Esophagus muscularis mucosa (tissue), 4 donors: ENCODE measurements around the gene AMOTL1. TPM values are rescaled to one million over a fixed set of nuclear protein-coding genes. Genes with fewer than 3 reads are reported as not detected.
A peak's percentile ranks its signal among the peaks of the same experiment; 100 is the strongest.

Experiments used
- DNase-seq: peaks from one replicate; pipeline ENCODE4 v3.0.0-alpha.2; 2017; ENCODE audit errors: extremely low spot score
- H3K27ac ChIP-seq, 4 donors: fragments of 200-600 bp; sonication (generic); replicated peaks in 1 of 4; 1 replicate in 3 of 4; 2 replicates in 1 of 4; pipeline ENCODE4 v1.5.1; 2016 to 2019; ENCODE audit warnings: mild to moderate bottlenecking in 1 of 4
- H3K27me3 ChIP-seq, 4 donors: fragments of 200-600 bp; sonication (generic); one replicate each; pipeline versions ENCODE4 v1.5.1 to v1.6.0; 2016 to 2019
- H3K36me3 ChIP-seq, 4 donors: fragments of 200-600 bp; sonication (generic); one replicate each; pipeline ENCODE4 v1.5.1; 2016 to 2019
- H3K4me1 ChIP-seq, 4 donors: fragments of 200-600 bp; sonication (generic); one replicate each; pipeline ENCODE4 v1.5.1; 2016 to 2019
- H3K4me3 ChIP-seq, 4 donors: fragments of 200-600 bp; sonication (generic); 1 replicate in 2 of 4; 2 replicates in 2 of 4; pipeline ENCODE4 v1.5.1; 2016 to 2019; ENCODE audit warnings: mild to moderate bottlenecking in 4 of 4, moderate library complexity in 1 of 4
- H3K9me3 ChIP-seq, 4 donors: fragments of 200-600 bp; sonication (generic); 1 replicate in 3 of 4; 2 replicates in 1 of 4; pipeline ENCODE4 v1.5.1; 2016 to 2019
- CTCF ChIP-seq, 3 experiments: fragments of 200-600 bp in 2 of 3; fragments of 450-650 bp in 1 of 3; sonication (generic) in 2 of 3; IDR thresholded peaks; one replicate each; pipeline ENCODE4 v1.5.1; 2017 to 2019; ENCODE audit warnings: antibody characterized with exemption in 3 of 3, mild to moderate bottlenecking in 2 of 3, moderate library complexity in 1 of 3
- EP300 ChIP-seq: sonication (generic); formaldehyde crosslinking; IDR thresholded peaks from one replicate; pipeline ENCODE4 v1.6.1; 2017; ENCODE audit warnings: antibody characterized with exemption
- POLR2A ChIP-seq: fragments of 450-650 bp; IDR thresholded peaks from one replicate; pipeline ENCODE4 v1.6.1; 2017; ENCODE audit warnings: antibody characterized with exemption, moderate library complexity, mild to moderate bottlenecking, low read depth
- POLR2AphosphoS5 ChIP-seq, 2 donors: sonication (generic); formaldehyde crosslinking; IDR thresholded peaks; one replicate each; pipeline ENCODE4 v1.6.1; 2017; ENCODE audit warnings: antibody characterized with exemption in 2 of 2
- WGBS: methylation state at CpG from one replicate; pipeline ENCODE4 v1.1.5; 2018; 5-methylcytosine and 5-hydroxymethylcytosine counted together
- intact Hi-C: fragments of 100-400 bp; cut with DNase I; formaldehyde crosslinking; loops from one replicate; pipeline ENCODE4 v1.15.1; 2023
- total RNA-seq, 4 donors: library from RNA; depleted of rRNA; stranded (reverse); fragments of >200 nt; gene quantifications; one replicate each; pipeline versions ENCODE4 v1.1.0 to v1.2.1, GENCODE V29; 2016

Gene AMOTL1
- total RNA-seq, 4 donors from 2014 or later, result 172 to 259 (median 182) TPM

- H3K4me1 ChIP-seq, result peaks cover 0 to 30% (median 23%) of the 10 kb centered on the region in 4 donors
- intact Hi-C loops, result loop anchor here (10.0 kb wide), 1 partner anchor 80 kb away; no protein-coding TSS in a partner anchor
- WGBS, result 67% methylated on average over 6 of the region's 6 CpGs
- peak; percentile 79 for DNase-seq
- H3K4me3 ChIP-seq, result no peak overlapping the region
- no peaks in the 10 kb centered on the region for H3K9me3 ChIP-seq
- TF ChIP-seq POLR2AphosphoS5 (IDR thresholded peaks at IDR 0.05), result no peak
- TF ChIP-seq CTCF (IDR thresholded peaks at IDR 0.05), result no peak
- no peak for TF ChIP-seq POLR2A
- TF ChIP-seq EP300, result no peak
- peak overlapping the region in 1 of 4 donors; percentile 26 for H3K27ac ChIP-seq
- peaks cover 0 to 48% (median 24%) of the 10 kb centered on the region in 4 donors for H3K36me3 ChIP-seq
- H3K27me3 ChIP-seq, result no peaks in the 10 kb centered on the region
These were observed 116.2 kb downstream of the AMOTL1 start for GRCh38 chr11:94884376-94884775.

- intact Hi-C loops, result loop anchor here (10.0 kb wide), 1 partner anchor 80 kb away; no protein-coding TSS in a partner anchor
- WGBS, result 63% methylated on average over 5 of the region's 5 CpGs
- DNase-seq, result no peak
- TF ChIP-seq CTCF (IDR thresholded peaks at IDR 0.05), result no peak
- TF ChIP-seq POLR2AphosphoS5 (IDR thresholded peaks at IDR 0.05), result no peak
- TF ChIP-seq EP300, result no peak
- TF ChIP-seq POLR2A, result no peak
- Histone ChIP-seq H3K4me1 (peaks cover 0 to 25% (median 22%) of the 10 kb centered on the region in 4 donors), H3K36me3 (peaks cover 0 to 41% (median 20%) of the 10 kb centered on the region in 4 donors), H3K27ac (no peak overlapping the region), H3K27me3 (no peaks in the 10 kb centered on the region), H3K4me3 (no peak overlapping the region), H3K9me3 (no peaks in the 10 kb centered on the region)
These were observed 117.0 kb downstream of the AMOTL1 start for GRCh38 chr11:94885133-94885532.

DNA sequence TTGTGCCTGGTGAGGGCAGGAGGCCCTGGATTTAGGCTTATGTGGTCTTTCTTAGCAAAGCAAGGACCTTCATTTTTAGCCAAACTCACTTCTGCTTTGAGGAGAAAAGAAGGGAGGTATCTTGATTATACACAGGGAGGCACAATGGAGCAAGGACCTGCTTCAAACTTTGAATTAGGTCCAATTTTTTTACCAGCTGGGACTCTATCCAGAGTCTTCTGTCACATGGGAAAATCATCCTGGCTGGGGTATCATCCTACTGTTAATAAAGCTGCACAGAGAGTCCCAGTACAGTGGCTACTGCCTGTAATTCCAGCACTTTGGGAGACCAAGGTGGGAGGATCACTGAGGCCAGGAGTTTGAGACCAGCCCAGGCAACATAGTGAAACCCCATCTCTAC, 117.4 kb downstream of the AMOTL1 start:
- TF ChIP-seq POLR2AphosphoS5 (IDR thresholded peaks at IDR 0.05) (no peak), POLR2A (no peak), CTCF (IDR thresholded peaks at IDR 0.05) (peak in 1 of 3 experiments; percentile 9)
- no peak overlapping the region for H3K27ac ChIP-seq
- no peak overlapping the region for H3K4me3 ChIP-seq
- DNase-seq, result no peak
- no peaks in the 10 kb centered on the region for H3K27me3 ChIP-seq
- intact Hi-C loops, result loop anchor here (10.0 kb wide), 1 partner anchor 79 kb away; no protein-coding TSS in a partner anchor
- H3K4me1 ChIP-seq, result peaks cover 0 to 21% (median 19%) of the 10 kb centered on the region in 4 donors
- H3K36me3 ChIP-seq, result peaks cover 0 to 36% (median 19%) of the 10 kb centered on the region in 4 donors
- no peaks in the 10 kb centered on the region for H3K9me3 ChIP-seq

DNA sequence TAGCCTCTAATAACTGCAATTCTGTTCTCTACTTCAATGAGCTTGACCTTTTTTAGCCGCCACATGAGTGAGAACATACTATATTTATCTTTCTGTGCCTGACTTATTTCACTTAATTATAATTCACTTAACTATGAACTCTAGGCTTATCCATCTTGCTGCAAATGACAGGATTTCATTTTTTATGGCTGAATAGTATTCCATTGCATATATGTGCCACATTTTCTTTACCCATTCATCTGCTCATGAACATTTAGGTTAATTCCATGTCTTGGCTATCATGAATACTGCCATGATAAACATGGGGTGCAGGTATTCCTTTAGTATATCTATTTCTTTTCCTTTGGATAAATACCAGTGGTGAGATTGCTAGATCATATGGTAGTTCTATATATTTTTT, 120.0 kb downstream of the AMOTL1 start:
- DNase-seq, result no peak
- no peak for TF ChIP-seq POLR2A
- intact Hi-C loops, result loop anchor here (10.0 kb wide), 1 partner anchor 77 kb away; no protein-coding TSS in a partner anchor
- Histone ChIP-seq H3K4me1 (peaks cover 0 to 13% (median 9%) of the 10 kb centered on the region in 4 donors), H3K27me3 (no peaks in the 10 kb centered on the region), H3K4me3 (no peak overlapping the region), H3K9me3 (peaks cover 0 to 7% (median 1%) of the 10 kb centered on the region in 4 donors), H3K27ac (no peak overlapping the region), H3K36me3 (peaks cover 0 to 12% (median 9%) of the 10 kb centered on the region in 4 donors)
- WGBS, result 0% methylated on average over 1 of the region's 1 CpG

DNA sequence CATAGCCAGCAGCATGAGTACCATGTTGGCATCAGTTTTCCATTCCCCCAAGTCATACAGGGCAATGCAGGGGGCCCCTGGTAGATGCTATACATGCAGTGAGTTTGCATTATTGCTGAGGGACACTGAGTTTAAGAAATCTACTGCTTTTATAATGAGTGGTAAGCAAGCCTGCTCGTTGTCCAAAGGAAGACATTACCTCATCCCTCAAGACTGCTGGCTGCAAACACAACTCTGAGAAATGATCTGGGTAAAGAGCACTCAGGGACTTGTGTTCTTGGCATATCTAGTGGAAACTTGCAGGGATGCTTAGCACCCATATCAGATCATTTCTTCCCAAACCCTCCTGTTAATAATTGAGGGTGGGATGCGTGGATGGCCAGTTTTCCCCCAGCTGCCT, 127.3 kb downstream of the AMOTL1 start:
- Histone ChIP-seq H3K36me3 (peaks cover 0 to 22% (median 0%) of the 10 kb centered on the region in 4 donors), H3K27ac (peak overlapping the region in 2 of 4 donors; percentile 43 to 47)
- intact Hi-C loops, result loop anchor here (5.0 to 10.0 kb wide), 2 partner anchors 273 to 371 kb away; no protein-coding TSS in a partner anchor

More for the DNA sequence above, 127.3 kb downstream of the AMOTL1 start:
- no peak for DNase-seq
- peaks cover 0 to 20% (median 9%) of the 10 kb centered on the region in 4 donors for H3K9me3 ChIP-seq
- peaks cover 0 to 7% (median 2%) of the 10 kb centered on the region in 4 donors for H3K4me1 ChIP-seq
- no peak overlapping the region for H3K4me3 ChIP-seq
- TF ChIP-seq CTCF (IDR thresholded peaks at IDR 0.05) (no peak), POLR2A (no peak), EP300 (no peak), POLR2AphosphoS5 (IDR thresholded peaks at IDR 0.05) (no peak)
- 51% methylated on average over 2 of the region's 2 CpGs for WGBS
- no peaks in the 10 kb centered on the region for H3K27me3 ChIP-seq
